ENCODE results near the gene R3HDM4. TPM values are rescaled to one million over a fixed set of nuclear protein-coding genes. Genes with fewer than 3 reads are reported as not detected.
"Not testable (repeated sequence)": the region's sequence is repeated elsewhere in the genome, so short reads cannot be mapped to it uniquely, and the experiment has no call there.

The R3HDM4 gene
- total RNA-seq, 1 donor from 2014 or later: 35.8 TPM

DNA sequence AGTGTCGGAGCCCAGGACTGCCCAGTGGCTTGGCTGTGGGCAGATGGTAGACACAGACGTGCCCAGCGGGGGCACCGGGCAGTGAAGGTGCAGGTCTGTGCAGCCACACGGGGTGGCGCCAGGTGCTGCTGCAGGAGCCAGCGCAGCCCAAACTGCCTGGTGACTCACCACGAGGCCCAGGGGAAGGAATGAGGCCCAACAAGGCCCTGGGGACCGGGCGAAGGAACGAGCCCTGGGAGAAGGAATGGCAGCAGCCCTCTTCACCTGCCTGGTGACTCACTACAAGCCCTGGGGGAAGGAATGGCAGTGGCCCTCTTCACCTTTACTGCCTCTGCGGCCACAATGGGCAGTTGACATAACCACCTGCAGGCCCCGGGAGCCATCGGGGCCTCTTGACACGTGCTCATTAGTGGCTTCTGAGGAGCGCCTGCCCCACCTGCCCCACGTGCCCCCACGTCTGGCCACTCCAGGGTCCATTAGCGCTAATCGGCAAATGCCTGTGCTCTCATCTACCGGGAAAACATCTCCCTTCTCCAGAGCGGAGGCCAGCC lies 29.3 kb downstream of the R3HDM4 start:
- Histone ChIP-seq H3K27me3 (ENCODE audit: control insufficient read depth, insufficient read depth, low read length) (no peaks in the 10 kb centered on the region), H3K4me3 (ENCODE audit: low read depth, low read length) (no peak overlapping the region), H3K36me3 (ENCODE audit: control insufficient read depth, insufficient read depth, low read length) (peaks cover 41% of the 10 kb centered on the region)
- FAIRE-seq (no peak), DNase-seq (ENCODE audit: low read depth) (peak; percentile 72)
- TF ChIP-seq, protein P1, sequence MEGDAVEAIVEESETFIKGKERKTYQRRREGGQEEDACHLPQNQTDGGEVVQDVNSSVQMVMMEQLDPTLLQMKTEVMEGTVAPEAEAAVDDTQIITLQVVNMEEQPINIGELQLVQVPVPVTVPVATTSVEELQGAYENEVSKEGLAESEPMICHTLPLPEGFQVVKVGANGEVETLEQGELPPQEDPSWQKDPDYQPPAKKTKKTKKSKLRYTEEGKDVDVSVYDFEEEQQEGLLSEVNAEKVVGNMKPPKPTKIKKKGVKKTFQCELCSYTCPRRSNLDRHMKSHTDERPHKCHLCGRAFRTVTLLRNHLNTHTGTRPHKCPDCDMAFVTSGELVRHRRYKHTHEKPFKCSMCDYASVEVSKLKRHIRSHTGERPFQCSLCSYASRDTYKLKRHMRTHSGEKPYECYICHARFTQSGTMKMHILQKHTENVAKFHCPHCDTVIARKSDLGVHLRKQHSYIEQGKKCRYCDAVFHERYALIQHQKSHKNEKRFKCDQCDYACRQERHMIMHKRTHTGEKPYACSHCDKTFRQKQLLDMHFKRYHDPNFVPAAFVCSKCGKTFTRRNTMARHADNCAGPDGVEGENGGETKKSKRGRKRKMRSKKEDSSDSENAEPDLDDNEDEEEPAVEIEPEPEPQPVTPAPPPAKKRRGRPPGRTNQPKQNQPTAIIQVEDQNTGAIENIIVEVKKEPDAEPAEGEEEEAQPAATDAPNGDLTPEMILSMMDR (IDR thresholded peaks at IDR 0.05; ENCODE audit: insufficient read depth, low read length, severe bottlenecking): peak; percentile 68

DNA sequence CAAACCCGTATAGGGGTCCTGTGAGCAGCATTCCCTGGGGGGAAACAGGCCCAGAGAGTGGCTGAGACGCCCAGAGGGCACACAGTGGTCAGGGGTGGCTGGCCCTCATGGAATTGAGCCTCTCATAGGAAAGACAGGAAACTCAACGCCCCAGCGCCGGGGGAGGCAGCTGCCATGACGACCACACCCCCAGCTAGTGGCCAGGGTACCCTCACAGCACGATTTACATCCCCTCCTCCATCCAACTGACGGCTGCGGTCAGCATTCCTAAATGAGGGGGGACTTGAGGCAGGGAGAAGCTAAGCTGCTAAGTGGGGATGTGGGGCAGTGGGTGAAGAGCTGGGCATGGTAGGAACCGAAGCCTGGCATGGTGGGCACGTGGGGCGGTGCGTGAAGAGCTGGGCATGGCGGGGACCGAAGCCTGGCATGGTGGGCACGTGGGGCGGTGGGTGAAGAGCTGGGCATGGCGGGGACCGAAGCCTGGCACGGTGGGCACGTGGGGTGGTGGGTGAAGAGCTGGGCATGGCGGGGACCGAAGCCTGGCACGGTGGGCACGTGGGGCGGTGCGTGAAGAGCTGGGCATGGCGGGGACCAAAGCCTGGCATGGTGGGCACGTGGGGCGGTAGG lies 30.0 kb downstream of the R3HDM4 start:
- TF ChIP-seq, protein P1 (IDR thresholded peaks at IDR 0.05; ENCODE audit: insufficient read depth, low read length, severe bottlenecking): no peak
- Histone ChIP-seq H3K27me3 (ENCODE audit: control insufficient read depth, insufficient read depth, low read length) (no peaks in the 10 kb centered on the region), H3K4me3 (ENCODE audit: low read depth, low read length) (no peak overlapping the region), H3K36me3 (ENCODE audit: control insufficient read depth, insufficient read depth, low read length) (peaks cover 38% of the 10 kb centered on the region)
- DNase-seq (ENCODE audit: low read depth) (no peak), FAIRE-seq (no peak)

DNA sequence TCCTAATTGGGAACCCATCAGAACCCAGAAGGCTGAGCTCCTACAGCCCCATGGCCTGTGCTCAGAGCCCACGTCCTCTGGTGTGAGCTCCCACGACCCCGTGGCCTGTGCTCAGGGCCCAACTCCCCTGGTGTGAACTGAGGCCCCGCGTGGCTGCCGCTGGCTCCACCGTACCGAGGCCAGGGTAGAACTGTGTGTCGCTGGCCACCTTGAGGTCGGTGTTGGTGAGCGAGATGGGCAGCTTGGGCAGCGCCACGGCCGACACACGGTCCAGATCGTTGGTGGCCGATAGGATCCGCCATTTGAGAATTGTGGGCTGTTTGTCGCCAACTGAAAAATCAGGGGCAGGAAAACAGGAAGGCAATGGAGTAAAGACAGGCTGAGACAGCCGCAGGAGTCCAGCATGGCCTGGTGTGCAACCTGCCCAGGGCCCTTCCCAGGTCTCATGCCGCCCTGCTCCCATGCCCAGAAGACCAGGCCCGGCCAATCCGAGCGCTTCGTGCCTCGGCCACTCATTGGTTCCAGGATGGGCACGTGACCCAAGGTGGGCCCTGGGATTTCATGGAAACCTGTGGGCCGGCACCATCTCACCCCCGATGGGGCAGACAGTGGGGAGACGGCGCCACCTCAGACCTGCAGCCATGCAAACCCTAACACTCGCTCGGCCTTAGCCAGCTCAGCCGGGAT lies 31.5 kb downstream of the R3HDM4 start:
- no peak for DNase-seq (ENCODE audit: low read depth)
- no peaks in the 10 kb centered on the region for H3K27me3 ChIP-seq (ENCODE audit: control insufficient read depth, insufficient read depth, low read length)
- FAIRE-seq: no peak
- H3K4me3 ChIP-seq (ENCODE audit: low read depth, low read length): no peak overlapping the region
- H3K36me3 ChIP-seq (ENCODE audit: control insufficient read depth, insufficient read depth, low read length): peaks cover 42% of the 10 kb centered on the region
- TF ChIP-seq, protein P1 (IDR thresholded peaks at IDR 0.05; ENCODE audit: insufficient read depth, low read length, severe bottlenecking): no peak

DNA sequence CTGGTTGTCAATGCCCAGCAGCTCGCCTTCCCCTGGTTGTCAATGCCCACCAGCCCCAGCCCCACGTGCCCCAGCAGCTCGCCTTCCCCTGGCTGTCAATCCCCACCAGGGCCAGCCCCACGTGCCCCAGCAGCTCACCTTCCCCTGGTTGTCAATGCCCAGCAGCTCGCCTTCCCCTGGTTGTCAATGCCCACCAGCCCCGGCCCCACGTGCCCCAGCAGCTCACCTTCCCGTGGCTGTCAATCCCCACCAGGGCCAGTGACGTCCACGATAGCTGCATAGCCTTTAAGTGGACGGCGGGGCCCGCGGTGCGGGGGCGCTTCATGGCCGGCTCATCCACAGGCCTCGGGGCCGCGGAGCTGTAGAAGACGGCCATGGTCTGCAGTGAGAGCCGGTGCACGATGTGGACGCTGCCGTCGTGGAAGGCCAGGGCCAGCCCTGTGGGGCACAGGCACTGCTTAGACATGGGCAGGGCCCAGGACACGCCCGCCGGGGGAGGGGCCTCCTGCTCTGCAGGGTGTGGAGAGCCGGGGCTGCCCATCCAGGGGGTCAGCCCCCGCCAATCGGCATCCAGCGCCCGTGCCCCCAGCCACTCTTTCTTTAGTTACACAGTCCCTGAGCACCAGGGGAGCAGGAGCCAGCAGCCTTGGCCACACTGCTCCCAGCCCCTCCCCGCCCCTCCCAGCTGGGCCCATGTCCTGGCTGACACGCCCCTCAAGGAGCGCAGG lies 33.1 kb downstream of the R3HDM4 start:
- Histone ChIP-seq H3K27me3 (ENCODE audit: control insufficient read depth, insufficient read depth, low read length) (no peaks in the 10 kb centered on the region), H3K36me3 (ENCODE audit: control insufficient read depth, insufficient read depth, low read length) (peaks cover 35% of the 10 kb centered on the region), H3K4me3 (ENCODE audit: low read depth, low read length) (no peak overlapping the region)
- TF ChIP-seq, protein P1 (IDR thresholded peaks at IDR 0.05; ENCODE audit: insufficient read depth, low read length, severe bottlenecking): no peak
- FAIRE-seq (no peak), DNase-seq (ENCODE audit: low read depth) (no peak)

DNA sequence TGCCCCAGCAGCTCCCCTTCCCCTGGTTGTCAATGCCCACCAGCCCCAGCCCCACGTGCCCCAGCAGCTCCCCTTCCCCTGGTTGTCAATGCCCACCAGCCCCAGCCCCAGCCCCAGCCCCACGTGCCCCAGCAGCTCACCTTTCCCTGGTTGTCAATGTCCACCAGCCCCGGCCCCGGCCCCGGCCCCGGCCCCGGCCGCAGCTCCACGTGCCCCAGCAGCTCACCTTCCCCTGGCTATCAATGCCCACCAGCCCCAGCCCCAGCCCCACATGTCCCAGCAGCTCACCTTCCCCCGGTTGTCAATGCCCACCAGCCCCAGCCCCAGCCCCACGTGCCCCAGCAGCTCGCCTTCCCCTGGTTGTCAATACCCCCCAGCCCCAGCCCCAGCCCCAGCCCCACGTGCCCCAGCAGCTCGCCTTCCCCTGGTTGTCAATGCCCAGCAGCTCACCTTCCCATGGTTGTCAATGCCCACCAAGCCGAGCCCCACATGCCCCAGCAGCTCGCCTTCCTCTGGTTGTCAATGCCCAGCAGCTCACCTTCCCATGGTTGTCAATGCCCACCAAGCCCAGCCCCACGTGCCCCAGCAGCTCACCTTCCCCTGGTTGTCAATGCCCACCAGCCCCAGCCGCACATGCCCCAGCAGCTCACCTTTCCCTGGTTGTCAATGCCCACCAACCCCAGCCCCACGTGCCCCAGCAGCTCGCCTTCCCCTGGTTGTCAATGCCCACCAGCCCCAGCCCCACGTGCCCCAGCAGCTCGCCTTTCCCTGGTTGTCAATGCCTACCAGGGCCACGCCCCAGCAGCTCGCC lies 34.1 kb downstream of the R3HDM4 start:
- peak; percentile 100 for FAIRE-seq
- not testable (repeated sequence) for DNase-seq (ENCODE audit: low read depth); H3K27me3 ChIP-seq (ENCODE audit: control insufficient read depth, insufficient read depth, low read length); H3K4me3 ChIP-seq (ENCODE audit: low read depth, low read length)
- H3K36me3 ChIP-seq (ENCODE audit: control insufficient read depth, insufficient read depth, low read length): peaks cover 33% of the 10 kb centered on the region

DNA sequence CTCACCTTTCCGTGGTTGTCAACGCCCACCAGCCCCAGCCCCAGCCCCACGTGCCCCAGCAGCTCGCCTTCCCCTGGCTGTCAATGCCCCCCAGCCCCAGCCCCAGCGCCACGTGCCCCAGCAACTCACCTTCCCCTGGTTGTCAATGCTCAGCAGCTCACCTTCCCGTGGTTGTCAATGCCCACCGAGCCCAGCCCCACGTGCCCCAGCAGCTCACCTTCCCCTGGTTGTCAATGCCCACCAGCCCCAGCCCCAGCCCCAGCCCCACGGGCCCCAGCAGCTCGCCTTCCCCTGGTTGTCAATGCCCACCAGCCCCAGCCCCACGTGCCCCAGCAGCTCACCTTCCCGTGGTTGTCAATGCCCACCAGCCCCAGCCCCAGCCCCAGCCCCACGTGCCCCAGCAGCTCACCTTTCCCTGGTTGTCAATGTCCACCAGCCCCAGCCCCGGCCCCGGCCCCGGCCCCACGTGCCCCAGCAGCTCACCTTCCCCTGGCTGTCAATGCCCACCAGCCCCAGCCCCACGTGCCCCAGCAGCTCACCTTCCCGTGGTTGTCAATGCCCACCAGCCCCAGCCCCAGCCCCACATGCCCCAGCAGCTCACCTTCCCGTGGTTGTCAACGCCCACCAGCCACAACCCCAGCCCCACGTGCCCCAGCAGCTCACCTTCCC lies 34.9 kb downstream of the R3HDM4 start:
- H3K36me3 ChIP-seq (ENCODE audit: control insufficient read depth, insufficient read depth, low read length): peaks cover 29% of the 10 kb centered on the region
- H3K27me3 ChIP-seq (ENCODE audit: control insufficient read depth, insufficient read depth, low read length); FAIRE-seq; DNase-seq (ENCODE audit: low read depth); H3K4me3 ChIP-seq (ENCODE audit: low read depth, low read length): not testable (repeated sequence)
